SU-DHL-6 (cell line): Measurements from ENCODE around the gene ERV3-1.

ENCODE experiments used
- H2AFZ ChIP-seq: fragments of 200-600 bp; sonication (generic); 2 replicates; pipeline ENCODE4 v1.6.1; 2014; ENCODE audit warnings: low read depth, mild to moderate bottlenecking, moderate library complexity, mixed read lengths, antibody characterized with exemption, low read length; ENCODE audit not compliant: severe bottlenecking
- H3F3A ChIP-seq: fragments of 200-600 bp; shearing (Covaris generic); 2 replicates; pipeline ENCODE4 v1.6.0; 2016; ENCODE audit warnings: antibody characterized with exemption, mild to moderate bottlenecking; ENCODE audit not compliant: insufficient read depth
- H3K27ac ChIP-seq: fragments of 200-600 bp; sonication (generic); 2 replicates; pipeline ENCODE4 v1.5.1; 2016; ENCODE audit warnings: low read depth, mild to moderate bottlenecking, low read length, moderate library complexity, mixed read lengths
- H3K27me3 ChIP-seq: fragments of 200-600 bp; sonication (generic), shearing (Covaris generic); 2 replicates; pipeline ENCODE4 v1.6.0; 2014; ENCODE audit warnings: mild to moderate bottlenecking, low read length
- H3K36me3 ChIP-seq: fragments of 200-600 bp; sonication (generic); 2 replicates; pipeline ENCODE4 v1.6.1; 2014; ENCODE audit warnings: mild to moderate bottlenecking, low read length, mixed read lengths
- H3K4me2 ChIP-seq: fragments of 300-600, 200-600 bp; shearing (Covaris generic), sonication (generic); 2 replicates; pipeline ENCODE4 v1.6.0; 2014; ENCODE audit warnings: low read length, low read depth, mild to moderate bottlenecking; ENCODE audit not compliant: poor library complexity, severe bottlenecking
- H3K4me3 ChIP-seq: fragments of 200-600 bp; sonication (generic); 2 replicates; pipeline ENCODE4 v1.5.1; 2014; ENCODE audit warnings: antibody characterized with exemption, low read length, mild to moderate bottlenecking, mixed read lengths; ENCODE audit not compliant: insufficient read depth, poor library complexity, severe bottlenecking
- H3K79me2 ChIP-seq: fragments of 200-600 bp; sonication (generic); 2 replicates; pipeline ENCODE4 v1.6.1; 2014; ENCODE audit warnings: mild to moderate bottlenecking, low read length, moderate library complexity; ENCODE audit not compliant: insufficient read depth
- H3K9ac ChIP-seq: fragments of 200-600 bp; sonication (generic); 2 replicates; pipeline ENCODE4 v1.7.0; 2014; ENCODE audit warnings: mild to moderate bottlenecking, low read length
- H3K9me2 ChIP-seq: fragments of 200-600 bp; sonication (generic); replicated peaks from 2 replicates; pipeline ENCODE4 v1.6.1; 2014; ENCODE audit warnings: low read length; ENCODE audit not compliant: insufficient read depth
- H3K9me3 ChIP-seq: fragments of 200-600 bp; sonication (generic); 2 replicates; pipeline ENCODE4 v1.6.1; 2014; ENCODE audit warnings: low read length, mixed read lengths; ENCODE audit not compliant: insufficient read depth
- H4K20me1 ChIP-seq: fragments of 200-600 bp; sonication (generic); 2 replicates; pipeline ENCODE4 v1.6.1; 2014; ENCODE audit warnings: low read depth, mild to moderate bottlenecking, antibody characterized with exemption, low read length, moderate library complexity, mixed read lengths
- CTCF ChIP-seq: fragments of 200-600 bp; sonication (generic); IDR thresholded peaks from one replicate; pipeline ENCODE4 v1.5.1; 2017; ENCODE audit warnings: antibody characterized with exemption, mild to moderate bottlenecking, low read length, moderate library complexity; ENCODE audit not compliant: insufficient read depth, poor library complexity, severe bottlenecking
- EZH2phosphoT487 ChIP-seq: fragments of 200-600 bp; sonication (generic), shearing (Covaris generic); conservative IDR thresholded peaks from 2 replicates; pipeline ENCODE4 v1.6.1; 2018; ENCODE audit warnings: mild to moderate bottlenecking, antibody characterized with exemption, low read length, moderate library complexity, mixed read lengths

The ERV3-1 gene

GRCh38 chr7:65002972-65003585 lies 3.4 kb downstream of the ERV3-1 start:
- no peaks in the 10 kb centered on the region for H3K27me3 ChIP-seq
- peaks cover 79% of the 10 kb centered on the region for H3K79me2 ChIP-seq
- H2AFZ ChIP-seq = no peak overlapping the region
- no peaks in the 10 kb centered on the region for H4K20me1 ChIP-seq
- H3K9ac ChIP-seq = no peak overlapping the region
- H3K4me3 ChIP-seq = no peak overlapping the region
- no peaks in the 10 kb centered on the region for H3K9me3 ChIP-seq
- peak overlapping the region; percentile 19 for H3K27ac ChIP-seq
- H3K4me2 ChIP-seq = peak overlapping the region; percentile 89
- H3K36me3 ChIP-seq = peaks cover 24% of the 10 kb centered on the region
- peaks cover 23% of the 10 kb centered on the region for H3F3A ChIP-seq
- TF ChIP-seq CTCF (no peak), EZH2phosphoT487 (no peak)
- H3K9me2 ChIP-seq = no peaks in the 10 kb centered on the region

- Histone ChIP-seq H4K20me1 (no peaks in the 10 kb centered on the region), H2AFZ (no peak overlapping the region), H3K9ac (no peak overlapping the region), H3K9me3 (no peaks in the 10 kb centered on the region), H3K79me2 (peaks cover 78% of the 10 kb centered on the region), H3K36me3 (peaks cover 24% of the 10 kb centered on the region), H3K4me3 (no peak overlapping the region), H3K27ac (peak overlapping the region; percentile 93), H3K9me2 (no peaks in the 10 kb centered on the region), H3K4me2 (peak overlapping the region; percentile 67), H3F3A (peaks cover 23% of the 10 kb centered on the region), H3K27me3 (no peaks in the 10 kb centered on the region)
- TF ChIP-seq EZH2phosphoT487 (no peak), CTCF (no peak)
Observed at GRCh38 chr7:65001291-65001814, 5.1 kb downstream of the ERV3-1 start.

GRCh38 chr7:64999165-65000004 lies 7.1 kb downstream of the ERV3-1 start:
- H3K27ac ChIP-seq = peak overlapping the region; percentile 93
- peak overlapping the region; percentile 67 for H3K4me2 ChIP-seq

More at GRCh38 chr7:64999165-65000004, 7.1 kb downstream of the ERV3-1 start:
- peaks cover 24% of the 10 kb centered on the region for H3K36me3 ChIP-seq
- peaks cover 23% of the 10 kb centered on the region for H3F3A ChIP-seq
- TF ChIP-seq EZH2phosphoT487 = no peak
- no peak for TF ChIP-seq CTCF
- H3K27me3 ChIP-seq = no peaks in the 10 kb centered on the region
- H3K9me2 ChIP-seq = no peaks in the 10 kb centered on the region
- peak overlapping the region; percentile 31; the same call in 1 of the 2 replicates for H3K9ac ChIP-seq
- peaks cover 58% of the 10 kb centered on the region for H3K79me2 ChIP-seq
- peak overlapping the region; percentile 34 for H3K4me3 ChIP-seq
- H4K20me1 ChIP-seq = no peaks in the 10 kb centered on the region
- 0 out of 2 replicates have a peak, but pooled peaks cover 3% of the 10 kb centered on the region for H3K9me3 ChIP-seq
- no peak overlapping the region for H2AFZ ChIP-seq
